HEK293 (cell line): ENCODE results near the gene ANO9.
A peak's percentile ranks its signal among the peaks of the same experiment; 100 is the strongest.

Experiments used
- CTCF ChIA-PET: fragments of 350-600 bp; formaldehyde crosslinking; extraction: SDS; loops from one replicate; lab custom pipeline; 2021; ENCODE audit warnings: antibody characterized with exemption; lab: Yijun Ruan, JAX
- POLR2A ChIA-PET: fragments of 300-600 bp; formaldehyde crosslinking; extraction: SDS; loops from one replicate; lab custom pipeline; 2020; ENCODE audit warnings: antibody characterized with exemption, inconsistent platforms; lab: Yijun Ruan, JAX
- H3K27ac ChIP-seq: fragments of 200-500 bp; sonication (Bioruptor generic); 2 replicates; pipeline ENCODE4 v1.5.1; 2014; ENCODE audit warnings: low read depth, low read length, control low read depth, inconsistent platforms; ENCODE audit errors: extremely low read depth
- H3K36me3 ChIP-seq, 2 experiments: fragments of 200-500 bp in 1 of 2; sonication (Bioruptor generic) in 1 of 2; 1 replicate in 1 of 2; 2 replicates in 1 of 2; pipeline ENCODE4 v1.5.1; 2014 to 2017; ENCODE audit warnings: inconsistent platforms in 2 of 2, low read length in 2 of 2; ENCODE audit not compliant: control insufficient read depth in 2 of 2, insufficient read depth in 1 of 2
- H3K4me1 ChIP-seq: fragments of 200-500 bp; sonication (Bioruptor generic); 2 replicates; pipeline ENCODE4 v1.5.1; 2014; ENCODE audit warnings: mild to moderate bottlenecking, low read length, inconsistent platforms; ENCODE audit not compliant: control insufficient read depth, insufficient read depth
- H3K4me3 ChIP-seq: 2 replicates; pipeline ENCODE4 v1.5.1; 2011; ENCODE audit warnings: low read depth, mild to moderate bottlenecking, control low read depth, low read length, moderate library complexity
- H3K9me3 ChIP-seq: fragments of 200-500 bp; sonication (Bioruptor generic); 2 replicates; pipeline ENCODE4 v1.5.1; 2014; ENCODE audit warnings: low read depth, low read length, inconsistent platforms; ENCODE audit not compliant: control insufficient read depth, insufficient read depth
- CTCF ChIP-seq: fragments of 450-650 bp; formaldehyde crosslinking; IDR thresholded peaks from 2 replicates; pipeline ENCODE4 v1.5.1; 2016; ENCODE audit warnings: missing biosample characterization, missing genetic modification characterization
- PRDM10 ChIP-seq: fragments of 450-650 bp; formaldehyde crosslinking; IDR thresholded peaks from 2 replicates; pipeline ENCODE4 v1.5.1; 2016; ENCODE audit warnings: missing biosample characterization, missing genetic modification characterization
- SETDB1 ChIP-seq: IDR thresholded peaks from one replicate; pipeline ENCODE4 v1.6.1; 2017; ENCODE audit warnings: mild to moderate bottlenecking, low read length, moderate library complexity, mixed read lengths; ENCODE audit not compliant: insufficient read length
- SP2 ChIP-seq: fragments of 450-650 bp; formaldehyde crosslinking; IDR thresholded peaks from 2 replicates; pipeline ENCODE4 v1.5.1; 2016; ENCODE audit warnings: missing biosample characterization, missing genetic modification characterization
- TRIM28 ChIP-seq: IDR thresholded peaks from 2 replicates; pipeline ENCODE4 v1.6.1; 2011; ENCODE audit warnings: low read length, control low read depth, borderline replicate concordance
- YY1 ChIP-seq: fragments of 450-650 bp; formaldehyde crosslinking; IDR thresholded peaks from 2 replicates; pipeline ENCODE4 v1.5.1; 2018; ENCODE audit warnings: missing biosample characterization, missing genetic modification characterization
- ZBTB20 ChIP-seq: fragments of 450-650 bp; formaldehyde crosslinking; IDR thresholded peaks from 2 replicates; pipeline ENCODE4 v1.5.1; 2016; ENCODE audit warnings: missing biosample characterization, missing genetic modification characterization
- ZNF37A ChIP-seq: fragments of 450-650 bp; IDR thresholded peaks from 2 replicates; pipeline ENCODE4 v1.5.1; 2018; ENCODE audit warnings: missing biosample characterization, missing genetic modification characterization
- ZNF518A ChIP-seq: fragments of 450-650 bp; formaldehyde crosslinking; conservative IDR thresholded peaks from 2 replicates; pipeline ENCODE4 v1.5.1; 2016; ENCODE audit warnings: low read depth, missing biosample characterization, missing genetic modification characterization
- ZNF544 ChIP-seq: fragments of 450-650 bp; formaldehyde crosslinking; IDR thresholded peaks from 2 replicates; pipeline ENCODE4 v1.5.0; 2017; ENCODE audit warnings: missing biosample characterization, missing genetic modification characterization
- ZNF555 ChIP-seq: fragments of 450-650 bp; formaldehyde crosslinking; conservative IDR thresholded peaks from 2 replicates; pipeline ENCODE4 v1.5.1; 2017; ENCODE audit warnings: missing biosample characterization, mild to moderate bottlenecking, missing genetic modification characterization, inconsistent platforms
- ZNF785 ChIP-seq: fragments of 450-650 bp; formaldehyde crosslinking; IDR thresholded peaks from 2 replicates; pipeline ENCODE4 v1.5.1; 2016; ENCODE audit warnings: missing biosample characterization, missing genetic modification characterization
- ZNF791 ChIP-seq: fragments of 450-650 bp; formaldehyde crosslinking; IDR thresholded peaks from 2 replicates; pipeline ENCODE4 v1.5.1; 2016; ENCODE audit warnings: missing biosample characterization, missing genetic modification characterization
- ZXDB ChIP-seq: fragments of 450-650 bp; formaldehyde crosslinking; IDR thresholded peaks from 2 replicates; pipeline ENCODE4 v1.5.1; 2016; ENCODE audit warnings: missing biosample characterization, missing genetic modification characterization

The ANO9 gene

GRCh38 chr11:444396-445144, 2.8 kb upstream of the ANO9 start (continued):
- TF ChIP-seq ZNF518A (tag by site-specific recombination) (no peak), ZNF785 (no peak), YY1 (tag by site-specific recombination) (no peak), SP2 (tag by site-specific recombination) (0 out of 2 replicates have a peak, but pooled peaks have one; percentile 6), ZBTB20 (tag by site-specific recombination) (peak; percentile 73), ZNF544 (tag by site-specific recombination) (no peak), CTCF (tag by site-specific recombination) (no peak), PRDM10 (tag by site-specific recombination) (peak; percentile 33; the same call in 1 of the 2 replicates), ZNF555 (tag by site-specific recombination) (no peak), ZNF37A (tag by site-specific recombination) (no peak), ZNF791 (tag by site-specific recombination) (no peak)

GRCh38 chr11:443542-444199, 1.9 kb upstream of the ANO9 start:
- CTCF ChIA-PET = interaction anchor here (0.9 to 1.6 kb wide), 2 partner anchors 29 to 193 kb away, joined by 4 to 15 read pairs; partner anchors contain the start of gene SIGIRR

More at GRCh38 chr11:443542-444199, 1.9 kb upstream of the ANO9 start:
- Histone ChIP-seq H3K36me3 (no peaks in the 10 kb centered on the region), H3K4me1 (no peaks in the 10 kb centered on the region), H3K9me3 (no peaks in the 10 kb centered on the region), H3K27ac (no peak overlapping the region)
- POLR2A ChIA-PET = no interaction called here
- TF ChIP-seq SETDB1 = peak; percentile 62
- TF ChIP-seq ZXDB (tag by site-specific recombination) = no peak
- peak; percentile 99 for TF ChIP-seq TRIM28
- TF ChIP-seq, all 188 proteins: peak for 2
- H3K4me3 ChIP-seq = no peak overlapping the region
